Osteocyte (in vitro differentiated cells): Measurements from ENCODE around the gene ATAD5. TPM values are rescaled to one million over a fixed set of nuclear protein-coding genes. Genes with fewer than 3 reads are reported as not detected.
A peak's percentile ranks its signal among the peaks of the same experiment; 100 is the strongest.

Experiments
- DNase-seq: peaks from one replicate; pipeline ENCODE4 v3.0.0; 2021; ENCODE audit warnings: mixed read lengths; ENCODE audit not compliant: unreplicated experiment; ENCODE audit errors: extremely low spot score
- H3K27ac Mint-ChIP-seq: one replicate; pipeline ENCODE4 v1.8.0; 2021; ENCODE audit warnings: mild to moderate bottlenecking, mixed read lengths; ENCODE audit not compliant: unreplicated experiment
- H3K27me3 Mint-ChIP-seq: one replicate; pipeline ENCODE4 v1.8.0; 2021; ENCODE audit warnings: mixed read lengths; ENCODE audit not compliant: unreplicated experiment
- H3K36me3 Mint-ChIP-seq: one replicate; pipeline ENCODE4 v1.8.0; 2021; ENCODE audit warnings: mixed read lengths; ENCODE audit not compliant: unreplicated experiment
- H3K4me1 Mint-ChIP-seq: one replicate; pipeline ENCODE4 v1.8.0; 2021; ENCODE audit warnings: mixed read lengths; ENCODE audit not compliant: unreplicated experiment
- H3K4me3 Mint-ChIP-seq: one replicate; pipeline ENCODE4 v1.8.0; 2021; ENCODE audit warnings: mild to moderate bottlenecking, moderate library complexity, mixed read lengths; ENCODE audit not compliant: unreplicated experiment
- H3K9me3 Mint-ChIP-seq: one replicate; pipeline ENCODE4 v1.8.0; 2021; ENCODE audit warnings: mixed read lengths; ENCODE audit not compliant: unreplicated experiment
- long read RNA-seq: library from polyadenylated mRNA; unstranded; transcript quantifications from one replicate; pipeline ENCODE4 v2.0.0, GENCODE V29; 2021
- total RNA-seq: library from RNA; stranded (reverse); gene quantifications from 2 replicates; pipeline ENCODE4 v1.2.1, GENCODE V29; 2021
- TF ChIP-seq, protein P1 (sequence below): fragments of 200-600 bp; sonication (generic); IDR thresholded peaks from 2 replicates; pipeline ENCODE4 v1.5.0; 2021; ENCODE audit warnings: antibody characterized with exemption, mild to moderate bottlenecking, moderate library complexity

Gene ATAD5, protein sequence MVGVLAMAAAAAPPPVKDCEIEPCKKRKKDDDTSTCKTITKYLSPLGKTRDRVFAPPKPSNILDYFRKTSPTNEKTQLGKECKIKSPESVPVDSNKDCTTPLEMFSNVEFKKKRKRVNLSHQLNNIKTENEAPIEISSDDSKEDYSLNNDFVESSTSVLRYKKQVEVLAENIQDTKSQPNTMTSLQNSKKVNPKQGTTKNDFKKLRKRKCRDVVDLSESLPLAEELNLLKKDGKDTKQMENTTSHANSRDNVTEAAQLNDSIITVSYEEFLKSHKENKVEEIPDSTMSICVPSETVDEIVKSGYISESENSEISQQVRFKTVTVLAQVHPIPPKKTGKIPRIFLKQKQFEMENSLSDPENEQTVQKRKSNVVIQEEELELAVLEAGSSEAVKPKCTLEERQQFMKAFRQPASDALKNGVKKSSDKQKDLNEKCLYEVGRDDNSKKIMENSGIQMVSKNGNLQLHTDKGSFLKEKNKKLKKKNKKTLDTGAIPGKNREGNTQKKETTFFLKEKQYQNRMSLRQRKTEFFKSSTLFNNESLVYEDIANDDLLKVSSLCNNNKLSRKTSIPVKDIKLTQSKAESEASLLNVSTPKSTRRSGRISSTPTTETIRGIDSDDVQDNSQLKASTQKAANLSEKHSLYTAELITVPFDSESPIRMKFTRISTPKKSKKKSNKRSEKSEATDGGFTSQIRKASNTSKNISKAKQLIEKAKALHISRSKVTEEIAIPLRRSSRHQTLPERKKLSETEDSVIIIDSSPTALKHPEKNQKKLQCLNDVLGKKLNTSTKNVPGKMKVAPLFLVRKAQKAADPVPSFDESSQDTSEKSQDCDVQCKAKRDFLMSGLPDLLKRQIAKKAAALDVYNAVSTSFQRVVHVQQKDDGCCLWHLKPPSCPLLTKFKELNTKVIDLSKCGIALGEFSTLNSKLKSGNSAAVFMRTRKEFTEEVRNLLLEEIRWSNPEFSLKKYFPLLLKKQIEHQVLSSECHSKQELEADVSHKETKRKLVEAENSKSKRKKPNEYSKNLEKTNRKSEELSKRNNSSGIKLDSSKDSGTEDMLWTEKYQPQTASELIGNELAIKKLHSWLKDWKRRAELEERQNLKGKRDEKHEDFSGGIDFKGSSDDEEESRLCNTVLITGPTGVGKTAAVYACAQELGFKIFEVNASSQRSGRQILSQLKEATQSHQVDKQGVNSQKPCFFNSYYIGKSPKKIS (N-terminal part only)
- total RNA-seq: 3.0 TPM in 2 replicates
- long read RNA-seq, partial matches to known transcripts: 18 of 19 reads
- long read RNA-seq, other reads (novel, unspliced or antisense): 1 of 19 reads

- no peaks in the 10 kb centered on the region for H3K27me3 Mint-ChIP-seq
- H3K9me3 Mint-ChIP-seq: no peaks in the 10 kb centered on the region
- H3K36me3 Mint-ChIP-seq: peaks cover under 1% of the 10 kb centered on the region
Observed at GRCh38 chr17:30831663-30832437, at the start of gene ATAD5. ATAD5 (plus strand) TSS chr17:30831966; CDS start chr17:30832348, 382 bp downstream.

DNA sequence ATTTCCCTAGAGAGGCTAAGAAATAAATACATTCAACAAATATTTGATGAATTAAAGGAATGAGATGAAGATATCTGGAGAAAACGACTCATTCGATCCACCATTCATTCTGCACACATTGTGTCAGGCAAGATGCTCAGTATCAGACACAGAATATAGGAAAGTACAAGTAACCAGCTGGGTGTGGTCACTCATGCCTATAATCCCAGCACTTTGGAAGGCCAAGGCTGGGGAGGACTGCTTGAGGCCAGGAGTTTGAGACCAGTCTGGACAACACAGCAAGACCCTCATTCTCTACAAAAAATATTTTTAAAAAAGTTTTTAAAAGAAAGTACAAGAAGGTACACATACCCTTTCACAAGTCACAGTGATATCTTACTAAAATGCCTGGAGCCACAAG, 49.6 kb upstream of the ATAD5 start:
- no peak overlapping the region for H3K27ac Mint-ChIP-seq
- H3K9me3 Mint-ChIP-seq: no peaks in the 10 kb centered on the region
- H3K27me3 Mint-ChIP-seq: no peaks in the 10 kb centered on the region
- no peak overlapping the region for H3K4me3 Mint-ChIP-seq
- DNase-seq: no peak
- TF ChIP-seq, protein P1, sequence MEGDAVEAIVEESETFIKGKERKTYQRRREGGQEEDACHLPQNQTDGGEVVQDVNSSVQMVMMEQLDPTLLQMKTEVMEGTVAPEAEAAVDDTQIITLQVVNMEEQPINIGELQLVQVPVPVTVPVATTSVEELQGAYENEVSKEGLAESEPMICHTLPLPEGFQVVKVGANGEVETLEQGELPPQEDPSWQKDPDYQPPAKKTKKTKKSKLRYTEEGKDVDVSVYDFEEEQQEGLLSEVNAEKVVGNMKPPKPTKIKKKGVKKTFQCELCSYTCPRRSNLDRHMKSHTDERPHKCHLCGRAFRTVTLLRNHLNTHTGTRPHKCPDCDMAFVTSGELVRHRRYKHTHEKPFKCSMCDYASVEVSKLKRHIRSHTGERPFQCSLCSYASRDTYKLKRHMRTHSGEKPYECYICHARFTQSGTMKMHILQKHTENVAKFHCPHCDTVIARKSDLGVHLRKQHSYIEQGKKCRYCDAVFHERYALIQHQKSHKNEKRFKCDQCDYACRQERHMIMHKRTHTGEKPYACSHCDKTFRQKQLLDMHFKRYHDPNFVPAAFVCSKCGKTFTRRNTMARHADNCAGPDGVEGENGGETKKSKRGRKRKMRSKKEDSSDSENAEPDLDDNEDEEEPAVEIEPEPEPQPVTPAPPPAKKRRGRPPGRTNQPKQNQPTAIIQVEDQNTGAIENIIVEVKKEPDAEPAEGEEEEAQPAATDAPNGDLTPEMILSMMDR: no peak
- H3K4me1 Mint-ChIP-seq: no peaks in the 10 kb centered on the region
- H3K36me3 Mint-ChIP-seq: peaks cover 20% of the 10 kb centered on the region

More at GRCh38 chr17:30831663-30832437, at the start of gene ATAD5:
- H3K4me1 Mint-ChIP-seq: peaks cover 24% of the 10 kb centered on the region
- TF ChIP-seq, protein P1: no peak
- peak within 1 kb of the TSS; percentile 87 for H3K27ac Mint-ChIP-seq
- peak; percentile 95 for DNase-seq
- peak within 1 kb of the TSS; percentile 98 for H3K4me3 Mint-ChIP-seq

- TF ChIP-seq, protein P1: no peak
- no peak overlapping the region for H3K4me3 Mint-ChIP-seq
- peaks cover 29% of the 10 kb centered on the region for H3K36me3 Mint-ChIP-seq
- no peaks in the 10 kb centered on the region for H3K9me3 Mint-ChIP-seq
- no peaks in the 10 kb centered on the region for H3K27me3 Mint-ChIP-seq
- H3K4me1 Mint-ChIP-seq: peaks cover 12% of the 10 kb centered on the region
- H3K27ac Mint-ChIP-seq: no peak overlapping the region
- DNase-seq: no peak
Observed at GRCh38 chr17:30788918-30789317, 42.8 kb upstream of the ATAD5 start.

DNA sequence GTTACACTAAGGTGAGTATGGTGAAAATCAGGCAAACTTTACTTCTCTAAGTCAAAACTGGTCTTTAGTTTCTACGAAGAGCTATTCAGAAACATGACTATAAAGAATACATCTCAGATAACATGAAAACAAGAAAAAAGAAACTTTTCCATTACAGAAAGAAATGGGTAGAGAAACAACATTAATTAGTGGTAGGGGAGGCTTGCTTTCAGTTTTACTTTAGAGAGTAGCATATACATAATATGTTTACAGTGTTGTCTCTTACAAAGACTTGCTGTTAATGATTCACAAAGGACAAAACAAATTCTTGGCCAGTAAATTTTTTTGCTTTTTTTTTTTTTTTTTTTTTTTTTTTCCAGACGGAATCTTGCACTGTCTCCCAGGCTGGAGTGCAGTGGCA, 41.5 kb upstream of the ATAD5 start:
- no peak for DNase-seq
- Mint-ChIP-seq H3K27ac (peak overlapping the region; percentile 42), H3K36me3 (peaks cover 30% of the 10 kb centered on the region), H3K27me3 (no peaks in the 10 kb centered on the region), H3K4me3 (no peak overlapping the region), H3K4me1 (peaks cover 12% of the 10 kb centered on the region), H3K9me3 (no peaks in the 10 kb centered on the region)
- TF ChIP-seq, protein P1: no peak
